ENCODE results near the gene CNTN6. TPM values are rescaled to one million over a fixed set of nuclear protein-coding genes. Genes with fewer than 3 reads are reported as not detected.

CNTN6 gene
- total and polyA plus RNA-seq, 2 experiments from 2014 or later = not detected

- no peaks in the 10 kb centered on the region for H3K27me3 ChIP-seq (ENCODE audit: insufficient read depth)
- H3K4me1 ChIP-seq (ENCODE audit: insufficient read depth) = peaks cover 4% of the 10 kb centered on the region; the same call in 1 of the 2 replicates
- Mint-ChIP-seq H3K9me3 (peaks cover 95% of the 10 kb centered on the region), H3K36me3 (ENCODE audit: low read depth) (peaks cover 21% of the 10 kb centered on the region), H3K27ac (no peak overlapping the region), H3K4me3 (no peak overlapping the region), H3K27me3 (ENCODE audit: insufficient read depth, low read depth, poor library complexity) (peaks cover 5% of the 10 kb centered on the region), H3K4me1 (no peaks in the 10 kb centered on the region)
- no peak for ATAC-seq
- no peak overlapping the region for H3K4me3 ChIP-seq
- no peak overlapping the region for H3K4me2 ChIP-seq
- no peak overlapping the region for H2AFZ ChIP-seq
- H3K9me2 ChIP-seq (ENCODE audit: insufficient read depth) = no peaks in the 10 kb centered on the region
- no peak overlapping the region for H3K27ac ChIP-seq (ENCODE audit: low read depth)
- no peaks in the 10 kb centered on the region for H4K20me1 ChIP-seq (replicated peaks; ENCODE audit: insufficient read depth)
- no peaks in the 10 kb centered on the region for H3F3A ChIP-seq (replicated peaks; ENCODE audit: low read depth)
- no peaks in the 10 kb centered on the region for H3K36me3 ChIP-seq (ENCODE audit: insufficient read depth)
- TF ChIP-seq REST (IDR thresholded peaks at IDR 0.05; ENCODE audit: unreplicated experiment) (no peak), JUNB (IDR thresholded peaks at IDR 0.05; ENCODE audit: unreplicated experiment) (no peak), EZH2 (IDR thresholded peaks at IDR 0.05; ENCODE audit: low read depth, unreplicated experiment) (no peak), ETS1 (IDR thresholded peaks at IDR 0.05) (no peak)
- no peaks in the 10 kb centered on the region for H3K79me2 ChIP-seq (replicated peaks; ENCODE audit: insufficient read depth)
- DNase-seq (ENCODE audit: low spot score) = no peak
Measured at GRCh38 chr3:1227111-1227510, 134.3 kb downstream of the CNTN6 start.

- no peak for DNase-seq (ENCODE audit: low spot score)
- no peaks in the 10 kb centered on the region for H3F3A ChIP-seq (replicated peaks; ENCODE audit: low read depth)
- Mint-ChIP-seq H3K27me3 (ENCODE audit: insufficient read depth, low read depth, poor library complexity) (peaks cover 5% of the 10 kb centered on the region), H3K27ac (no peak overlapping the region), H3K4me1 (no peaks in the 10 kb centered on the region), H3K36me3 (ENCODE audit: low read depth) (peaks cover 25% of the 10 kb centered on the region), H3K4me3 (no peak overlapping the region), H3K9me3 (peaks cover 99% of the 10 kb centered on the region)
- H3K9me2 ChIP-seq (ENCODE audit: insufficient read depth) = no peaks in the 10 kb centered on the region
- H3K36me3 ChIP-seq (ENCODE audit: insufficient read depth) = no peaks in the 10 kb centered on the region
- H3K4me3 ChIP-seq = no peak overlapping the region
- TF ChIP-seq ZNF114 (CRISPR knock-in tag; IDR thresholded peaks at IDR 0.05) = no peak
- TF ChIP-seq EZH2phosphoT487 (IDR thresholded peaks at IDR 0.05; ENCODE audit: unreplicated experiment) = no peak
- TF ChIP-seq ZNF462 (CRISPR knock-in tag; IDR thresholded peaks at IDR 0.05) = no peak
- TF ChIP-seq ZNF331 (CRISPR knock-in tag; IDR thresholded peaks at IDR 0.05; ENCODE audit: low read depth) = no peak
- peaks cover 10% of the 10 kb centered on the region; the same call in 1 of the 2 replicates for H3K4me1 ChIP-seq (ENCODE audit: insufficient read depth)
- H2AFZ ChIP-seq = no peak overlapping the region
- no peak overlapping the region for H3K27ac ChIP-seq (ENCODE audit: low read depth)
- H3K79me2 ChIP-seq (replicated peaks; ENCODE audit: insufficient read depth) = no peaks in the 10 kb centered on the region
- no peaks in the 10 kb centered on the region for H4K20me1 ChIP-seq (replicated peaks; ENCODE audit: insufficient read depth)
- no peak overlapping the region for H3K4me2 ChIP-seq
- no peaks in the 10 kb centered on the region for H3K27me3 ChIP-seq (ENCODE audit: insufficient read depth)
- ATAC-seq = no peak
Measured at GRCh38 chr3:1228289-1228688, 135.5 kb downstream of the CNTN6 start.

Measured in GM23338 (cell line).